Nephron (organoid): ENCODE results near the gene ANKMY1.

Experiments used
- H3K27ac Mint-ChIP-seq, 3 experiments: 2 replicates each; pipeline ENCODE4 v1.8.0; 2020; ENCODE audit warnings: mixed read lengths in 3 of 3, mild to moderate bottlenecking in 2 of 3, moderate library complexity in 1 of 3
- H3K27me3 Mint-ChIP-seq: 2 replicates; pipeline ENCODE4 v1.8.0; 2021; ENCODE audit warnings: low read depth, mild to moderate bottlenecking, moderate library complexity, mixed read lengths
- H3K36me3 Mint-ChIP-seq: 2 replicates; pipeline ENCODE4 v1.8.0; 2020; ENCODE audit warnings: low read depth, mixed read lengths
- H3K4me1 Mint-ChIP-seq: 2 replicates; pipeline ENCODE4 v1.8.0; 2020; ENCODE audit warnings: mixed read lengths
- H3K4me3 Mint-ChIP-seq, 3 experiments: 2 replicates each; pipeline ENCODE4 v1.8.0; 2020; ENCODE audit warnings: mild to moderate bottlenecking in 3 of 3, mixed read lengths in 3 of 3, moderate library complexity in 2 of 3
- H3K9me3 Mint-ChIP-seq: 2 replicates; pipeline ENCODE4 v1.8.0; 2020; ENCODE audit warnings: mixed read lengths
- TF ChIP-seq, protein P1 (sequence below), 3 experiments: fragments of 200-600 bp; sonication (generic); IDR thresholded peaks; one replicate each; pipeline ENCODE4 v1.5.0; 2021; ENCODE audit warnings: antibody characterized with exemption in 3 of 3; ENCODE audit not compliant: unreplicated experiment in 3 of 3

The ANKMY1 gene

GRCh38 chr2:240593026-240593702 lies 35.4 kb upstream of the ANKMY1 start:
- Mint-ChIP-seq H3K27me3 (no peaks in the 10 kb centered on the region), H3K4me1 (peaks cover 8% of the 10 kb centered on the region), H3K4me3 (no peak overlapping the region), H3K9me3 (no peaks in the 10 kb centered on the region), H3K36me3 (peaks cover 16% of the 10 kb centered on the region), H3K27ac (no peak overlapping the region)
- TF ChIP-seq, protein P1, sequence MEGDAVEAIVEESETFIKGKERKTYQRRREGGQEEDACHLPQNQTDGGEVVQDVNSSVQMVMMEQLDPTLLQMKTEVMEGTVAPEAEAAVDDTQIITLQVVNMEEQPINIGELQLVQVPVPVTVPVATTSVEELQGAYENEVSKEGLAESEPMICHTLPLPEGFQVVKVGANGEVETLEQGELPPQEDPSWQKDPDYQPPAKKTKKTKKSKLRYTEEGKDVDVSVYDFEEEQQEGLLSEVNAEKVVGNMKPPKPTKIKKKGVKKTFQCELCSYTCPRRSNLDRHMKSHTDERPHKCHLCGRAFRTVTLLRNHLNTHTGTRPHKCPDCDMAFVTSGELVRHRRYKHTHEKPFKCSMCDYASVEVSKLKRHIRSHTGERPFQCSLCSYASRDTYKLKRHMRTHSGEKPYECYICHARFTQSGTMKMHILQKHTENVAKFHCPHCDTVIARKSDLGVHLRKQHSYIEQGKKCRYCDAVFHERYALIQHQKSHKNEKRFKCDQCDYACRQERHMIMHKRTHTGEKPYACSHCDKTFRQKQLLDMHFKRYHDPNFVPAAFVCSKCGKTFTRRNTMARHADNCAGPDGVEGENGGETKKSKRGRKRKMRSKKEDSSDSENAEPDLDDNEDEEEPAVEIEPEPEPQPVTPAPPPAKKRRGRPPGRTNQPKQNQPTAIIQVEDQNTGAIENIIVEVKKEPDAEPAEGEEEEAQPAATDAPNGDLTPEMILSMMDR (IDR thresholded peaks at IDR 0.05; ENCODE audit: unreplicated experiment in 3 of 3): no peak

GRCh38 chr2:240591784-240592183 lies 34.0 kb upstream of the ANKMY1 start:
- Mint-ChIP-seq H3K9me3 (no peaks in the 10 kb centered on the region), H3K4me1 (peaks cover 17% of the 10 kb centered on the region), H3K27me3 (no peaks in the 10 kb centered on the region), H3K4me3 (no peak overlapping the region), H3K36me3 (peaks cover 16% of the 10 kb centered on the region), H3K27ac (peak overlapping the region in 1 of 3 experiments; percentile 38)
- TF ChIP-seq, protein P1 (IDR thresholded peaks at IDR 0.05; ENCODE audit: unreplicated experiment in 3 of 3): no peak

DNA sequence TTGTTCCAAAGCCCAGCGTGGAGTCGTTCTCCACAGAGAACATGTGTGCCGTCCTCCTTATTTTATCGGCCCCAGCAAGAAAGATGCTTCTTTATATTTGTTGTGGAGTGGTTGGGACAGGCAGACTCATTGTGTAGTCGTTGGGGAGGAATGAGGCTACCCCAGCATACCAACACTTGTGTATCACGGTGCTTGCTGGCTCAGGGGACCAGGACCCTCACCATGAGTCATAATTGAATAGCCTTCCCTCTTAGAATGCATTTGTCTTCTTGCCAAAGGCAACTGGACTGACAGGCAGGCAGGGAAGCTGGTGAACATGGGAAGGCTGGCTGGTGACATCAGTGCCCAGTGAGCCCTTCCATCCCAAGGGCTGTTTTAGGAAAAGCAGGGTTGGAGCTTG lies 33.4 kb upstream of the ANKMY1 start:
- Mint-ChIP-seq H3K9me3 (no peaks in the 10 kb centered on the region), H3K4me1 (peaks cover 17% of the 10 kb centered on the region), H3K4me3 (peak overlapping the region in 1 of 3 experiments; percentile 61), H3K27me3 (no peaks in the 10 kb centered on the region), H3K27ac (peak overlapping the region in 1 of 3 experiments; percentile 38), H3K36me3 (peaks cover 16% of the 10 kb centered on the region)
- TF ChIP-seq, protein P1 (IDR thresholded peaks at IDR 0.05; ENCODE audit: unreplicated experiment in 3 of 3): no peak

DNA sequence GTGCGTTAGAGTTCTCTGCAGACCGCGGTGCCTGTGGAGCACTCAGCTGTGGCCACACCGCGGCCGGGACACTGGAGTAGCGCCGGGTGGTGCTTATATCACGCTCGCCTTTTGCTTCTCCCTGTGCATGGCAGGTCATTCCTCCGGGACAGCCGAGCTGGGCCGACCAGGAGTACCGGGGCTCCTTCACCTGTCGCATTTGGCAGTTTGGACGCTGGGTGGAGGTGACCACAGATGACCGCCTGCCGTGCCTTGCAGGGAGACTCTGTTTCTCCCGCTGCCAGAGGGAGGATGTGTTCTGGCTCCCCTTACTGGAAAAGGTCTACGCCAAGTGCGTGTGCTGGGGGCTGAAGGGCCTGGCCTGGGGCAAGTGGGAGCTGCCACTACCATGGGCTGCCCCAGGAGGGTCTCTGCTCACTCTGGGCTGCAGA lies 32.9 kb upstream of the ANKMY1 start:
- Mint-ChIP-seq H3K27me3 (no peaks in the 10 kb centered on the region), H3K4me1 (peaks cover 22% of the 10 kb centered on the region), H3K36me3 (peaks cover 16% of the 10 kb centered on the region), H3K4me3 (peak overlapping the region in 2 of 3 experiments; percentile 32 to 61), H3K27ac (no peak overlapping the region), H3K9me3 (no peaks in the 10 kb centered on the region)
- TF ChIP-seq, protein P1 (IDR thresholded peaks at IDR 0.05; ENCODE audit: unreplicated experiment in 3 of 3): no peak

DNA sequence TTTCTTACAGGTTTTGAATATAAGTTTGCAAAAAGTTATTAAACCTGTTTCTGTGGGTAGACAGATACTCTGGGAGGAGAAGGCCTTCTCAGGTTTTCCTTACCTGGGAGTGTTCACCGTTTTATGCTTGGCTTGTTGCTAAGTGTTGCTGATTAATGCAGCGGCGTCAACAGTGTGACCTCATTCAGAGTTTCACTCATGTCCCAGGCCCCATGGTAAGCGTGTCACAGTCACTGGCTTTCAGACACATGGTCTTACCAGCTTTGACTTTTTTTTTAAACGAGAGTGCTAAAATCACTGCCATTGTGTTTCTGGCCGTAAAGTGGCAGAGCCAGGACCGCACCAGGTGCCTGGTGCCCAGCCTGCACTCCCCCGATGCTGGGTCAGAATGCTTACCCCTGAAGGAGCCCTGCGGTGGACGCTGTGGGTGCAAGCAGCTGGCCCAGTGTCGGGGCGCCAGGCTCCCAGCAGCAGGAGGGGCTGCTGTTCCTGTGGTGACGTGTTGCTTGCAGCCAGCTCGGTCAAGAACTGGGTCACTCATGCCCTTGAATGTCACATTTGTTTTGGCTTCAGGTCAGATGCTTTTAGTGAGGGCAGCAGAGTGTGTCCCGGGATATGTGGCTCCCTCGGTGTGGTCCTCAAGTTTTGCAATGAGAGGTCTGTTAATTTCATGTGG lies 32.2 kb upstream of the ANKMY1 start:
- Mint-ChIP-seq H3K27ac (peak overlapping the region in 1 of 3 experiments; percentile 14), H3K9me3 (no peaks in the 10 kb centered on the region), H3K27me3 (no peaks in the 10 kb centered on the region), H3K4me3 (peak overlapping the region; percentile 19 to 42 (median 27)), H3K36me3 (peaks cover 16% of the 10 kb centered on the region), H3K4me1 (peaks cover 24% of the 10 kb centered on the region)
- TF ChIP-seq, protein P1 (IDR thresholded peaks at IDR 0.05; ENCODE audit: unreplicated experiment in 3 of 3): no peak
